GM12892 (cell line): ENCODE data around the gene CLDN19.

Source experiments
- POLR2A ChIP-seq: IDR thresholded peaks from 2 replicates; pipeline ENCODE4 v1.6.1; 2011; ENCODE audit warnings: low read depth, low read length, control low read depth
- POLR2AphosphoS5 ChIP-seq: IDR thresholded peaks from 2 replicates; pipeline ENCODE4 v1.6.1; 2011; ENCODE audit warnings: low read depth, low read length, control low read depth
- TAF1 ChIP-seq: IDR thresholded peaks from 2 replicates; pipeline ENCODE4 v1.6.1; 2011; ENCODE audit warnings: low read depth, mild to moderate bottlenecking, control low read depth, low read length, borderline replicate concordance

DNA sequence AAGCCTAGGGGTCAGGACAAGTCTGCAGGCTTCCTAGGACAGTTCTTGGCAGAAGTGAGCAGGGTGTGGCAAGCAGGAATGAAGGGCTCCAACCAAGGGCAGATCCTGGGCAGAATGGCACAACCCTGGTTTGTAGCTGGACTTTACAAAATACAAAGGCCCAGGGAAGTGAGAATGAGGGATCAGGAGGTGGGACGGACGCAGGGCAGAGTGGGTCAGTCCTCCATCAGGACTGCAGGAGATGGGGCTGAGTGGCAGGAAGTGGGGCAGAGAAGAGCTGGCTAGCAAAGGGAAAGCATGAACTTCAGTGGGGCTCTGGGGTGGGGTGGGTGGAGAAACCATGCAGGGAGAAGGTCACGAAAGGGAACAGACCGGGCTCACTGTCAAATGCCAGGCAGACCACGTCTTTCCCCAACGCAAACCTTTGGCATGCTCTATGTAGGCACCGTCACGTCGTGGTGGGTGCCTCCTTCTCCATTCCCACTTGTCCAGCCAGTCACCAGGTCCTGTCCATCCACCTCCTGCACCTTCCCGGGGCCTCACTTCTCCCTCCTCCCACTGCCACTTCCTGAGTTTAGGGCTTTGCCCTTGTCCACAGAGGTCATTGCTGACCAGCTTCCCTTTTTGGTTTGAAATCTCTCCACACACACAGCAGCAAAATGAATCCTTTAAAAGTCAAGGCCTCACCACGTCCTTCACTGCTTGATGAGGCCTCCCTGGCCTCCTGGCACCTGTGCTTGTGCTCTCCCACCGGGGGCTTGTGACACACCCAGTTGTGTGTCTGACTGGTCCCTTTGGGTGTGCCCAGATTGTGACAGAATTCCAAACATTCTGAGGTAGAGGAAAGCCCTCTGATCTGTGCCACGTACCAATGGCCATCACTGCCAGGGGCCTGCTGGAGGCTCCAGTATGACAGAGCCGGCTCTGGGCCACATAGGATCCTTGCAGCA, 8.7 kb upstream of the CLDN19 start:
- TF ChIP-seq POLR2AphosphoS5 (no peak), POLR2A (no peak), TAF1 (no peak)
